Duodenal mucosa (tissue), 2 donors: ENCODE measurements around the gene TPR.

ENCODE experiments used
- H3K27ac ChIP-seq: one replicate; pipeline ENCODE4 v1.7.0; 2013; ENCODE audit warnings: low read depth, low read length
- H3K27me3 ChIP-seq, 2 donors: one replicate each; pipeline ENCODE4 v1.7.0; 2013; ENCODE audit warnings: low read length in 2 of 2, control low read depth in 1 of 2; ENCODE audit not compliant: insufficient read depth in 2 of 2, control insufficient read depth in 1 of 2
- H3K36me3 ChIP-seq, 2 donors: one replicate each; pipeline ENCODE4 v1.7.0; 2013; ENCODE audit warnings: low read length in 2 of 2, control low read depth in 1 of 2; ENCODE audit not compliant: insufficient read depth in 2 of 2, control insufficient read depth in 1 of 2
- H3K4me1 ChIP-seq, 2 donors: one replicate each; pipeline ENCODE4 v1.7.0; 2013; ENCODE audit warnings: low read length in 2 of 2, control low read depth in 1 of 2; ENCODE audit not compliant: insufficient read depth in 2 of 2, control insufficient read depth in 1 of 2
- H3K4me3 ChIP-seq, 2 donors: one replicate each; pipeline ENCODE4 v1.7.0; 2013; ENCODE audit warnings: low read length in 2 of 2, low read depth in 1 of 2
- H3K9ac ChIP-seq, 2 donors: one replicate each; pipeline ENCODE4 v1.7.0; 2013; ENCODE audit warnings: low read length in 2 of 2, low read depth in 1 of 2
- H3K9me3 ChIP-seq, 2 donors: one replicate each; pipeline ENCODE4 v1.7.0; 2013; ENCODE audit warnings: low read length in 2 of 2, control low read depth in 1 of 2; ENCODE audit not compliant: control insufficient read depth in 1 of 2

Gene TPR

GRCh38 chr1:186330758-186331157, 44.3 kb downstream of the TPR start:
- H3K9ac ChIP-seq: no peak overlapping the region
- H3K36me3 ChIP-seq: peaks cover 47 to 77% of the 10 kb centered on the region in 2 donors
- no peaks in the 10 kb centered on the region for H3K27me3 ChIP-seq
- H3K4me1 ChIP-seq: no peaks in the 10 kb centered on the region
- no peak overlapping the region for H3K4me3 ChIP-seq
- no peaks in the 10 kb centered on the region for H3K9me3 ChIP-seq
- H3K27ac ChIP-seq: no peak overlapping the region

- H3K9ac ChIP-seq: no peak overlapping the region
- no peaks in the 10 kb centered on the region for H3K9me3 ChIP-seq
- H3K4me3 ChIP-seq: no peak overlapping the region
- H3K4me1 ChIP-seq: no peaks in the 10 kb centered on the region
- H3K27ac ChIP-seq: no peak overlapping the region
- no peaks in the 10 kb centered on the region for H3K27me3 ChIP-seq
- H3K36me3 ChIP-seq: peaks cover 43 to 72% of the 10 kb centered on the region in 2 donors
Observed at GRCh38 chr1:186327331-186327730, 47.7 kb downstream of the TPR start.

DNA sequence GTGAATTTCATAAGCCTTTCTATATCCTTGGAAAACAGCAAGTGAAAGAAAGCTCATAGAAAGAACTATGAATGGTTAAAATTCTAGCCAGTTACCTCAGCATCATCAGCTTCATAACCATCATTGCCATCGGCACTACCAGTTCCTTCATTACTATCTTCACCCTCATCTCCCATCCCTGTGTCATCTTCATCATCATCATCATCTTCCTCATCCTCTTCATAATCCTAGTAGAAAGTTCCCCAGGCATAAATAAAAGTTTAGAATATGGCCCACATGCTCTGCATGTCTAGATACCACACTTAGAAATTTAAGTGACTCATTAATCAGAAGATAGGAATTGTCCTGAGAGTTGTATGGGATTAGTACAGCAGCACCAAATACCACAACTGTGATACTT, 49.0 kb downstream of the TPR start:
- no peaks in the 10 kb centered on the region for H3K9me3 ChIP-seq
- H3K4me3 ChIP-seq: no peak overlapping the region
- no peak overlapping the region for H3K9ac ChIP-seq
- H3K27me3 ChIP-seq: no peaks in the 10 kb centered on the region
- H3K36me3 ChIP-seq: peaks cover 47 to 76% of the 10 kb centered on the region in 2 donors
- H3K4me1 ChIP-seq: no peaks in the 10 kb centered on the region
- no peak overlapping the region for H3K27ac ChIP-seq

DNA sequence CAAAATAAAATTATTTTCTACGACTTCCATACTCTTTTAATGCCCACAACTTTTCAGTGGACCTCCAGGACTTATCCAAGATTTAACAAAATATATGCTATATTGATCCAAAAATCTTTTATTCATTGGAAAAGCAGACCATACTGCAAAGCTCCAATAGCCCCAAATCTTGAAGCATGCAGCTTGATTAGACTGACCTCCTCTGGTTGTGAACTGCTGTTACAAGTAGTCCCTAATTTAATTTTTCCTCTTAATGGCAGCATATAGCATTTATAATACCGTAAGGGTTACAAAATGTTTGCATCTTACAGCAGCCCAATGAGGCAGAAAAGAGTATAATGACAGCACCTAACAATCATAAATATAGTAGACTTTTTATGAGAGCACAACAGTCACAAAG, 49.8 kb downstream of the TPR start:
- no peak overlapping the region for H3K4me3 ChIP-seq
- no peaks in the 10 kb centered on the region for H3K9me3 ChIP-seq
- no peak overlapping the region for H3K9ac ChIP-seq
- no peaks in the 10 kb centered on the region for H3K4me1 ChIP-seq
- no peaks in the 10 kb centered on the region for H3K27me3 ChIP-seq
- H3K27ac ChIP-seq: no peak overlapping the region
- peaks cover 45 to 74% of the 10 kb centered on the region in 2 donors for H3K36me3 ChIP-seq

DNA sequence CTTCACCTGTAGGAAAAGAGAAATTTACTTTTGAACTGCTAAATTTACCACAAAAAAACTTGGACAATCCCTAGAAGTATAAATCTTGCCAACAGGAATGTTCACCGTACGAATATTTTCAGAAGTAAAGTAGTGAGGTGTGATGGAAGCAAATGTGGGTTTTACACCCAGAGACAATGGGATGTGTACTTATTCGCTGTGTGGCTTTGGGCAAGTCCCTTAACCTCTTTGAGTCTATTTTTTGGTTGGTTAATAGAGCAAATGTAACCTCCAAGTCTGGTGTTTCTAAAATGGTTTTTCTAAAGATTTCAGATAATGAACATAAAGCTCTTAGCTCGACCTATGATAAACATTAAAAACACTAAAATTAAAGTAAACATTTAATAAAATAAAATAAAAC, 51.2 kb downstream of the TPR start:
- Histone ChIP-seq H3K36me3 (peaks cover 49 to 78% of the 10 kb centered on the region in 2 donors), H3K27ac (no peak overlapping the region), H3K9me3 (no peaks in the 10 kb centered on the region), H3K4me1 (no peaks in the 10 kb centered on the region), H3K4me3 (no peak overlapping the region), H3K9ac (no peak overlapping the region), H3K27me3 (no peaks in the 10 kb centered on the region)

- H3K9me3 ChIP-seq: no peaks in the 10 kb centered on the region
- H3K36me3 ChIP-seq: peaks cover 41 to 68% of the 10 kb centered on the region in 2 donors
- no peak overlapping the region for H3K9ac ChIP-seq
Observed at GRCh38 chr1:186315570-186315969, 59.5 kb downstream of the TPR start.

DNA sequence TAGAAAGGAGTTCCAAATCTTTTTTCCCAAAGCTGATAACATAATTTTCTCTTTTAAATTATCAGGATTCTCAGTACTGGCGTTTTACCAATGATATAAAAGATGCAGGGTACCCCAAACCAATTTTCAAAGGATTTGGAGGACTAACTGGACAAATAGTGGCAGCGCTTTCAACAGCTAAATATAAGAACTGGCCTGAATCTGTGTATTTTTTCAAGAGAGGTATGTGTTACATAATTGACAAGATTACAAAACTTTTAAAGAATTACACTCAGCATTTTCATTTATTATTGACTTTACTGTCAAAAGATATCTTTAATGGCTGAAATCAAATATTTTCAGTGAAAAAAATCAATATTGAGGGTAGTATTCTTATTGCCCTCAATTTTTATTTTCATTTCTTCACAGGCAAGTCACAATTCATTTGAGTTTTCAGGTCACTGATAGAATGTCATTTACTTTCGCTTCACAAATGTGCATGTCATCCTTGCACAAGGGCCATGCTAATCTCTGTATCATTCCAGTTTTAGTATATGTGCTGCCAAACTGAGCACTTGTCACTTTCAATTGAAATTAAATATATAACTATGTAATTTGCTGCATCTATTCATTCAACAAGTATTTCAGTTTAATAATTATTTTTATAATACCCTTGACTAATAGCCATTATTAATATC, 63.5 kb downstream of the TPR start:
- Histone ChIP-seq H3K9ac (no peak overlapping the region), H3K27me3 (no peaks in the 10 kb centered on the region), H3K4me3 (no peak overlapping the region), H3K27ac (no peak overlapping the region), H3K4me1 (no peaks in the 10 kb centered on the region), H3K36me3 (peaks cover 23 to 37% of the 10 kb centered on the region in 2 donors), H3K9me3 (no peaks in the 10 kb centered on the region)

More at GRCh38 chr1:186315570-186315969, 59.5 kb downstream of the TPR start:
- Histone ChIP-seq H3K4me3 (no peak overlapping the region), H3K27me3 (no peaks in the 10 kb centered on the region), H3K27ac (no peak overlapping the region), H3K4me1 (no peaks in the 10 kb centered on the region)

DNA sequence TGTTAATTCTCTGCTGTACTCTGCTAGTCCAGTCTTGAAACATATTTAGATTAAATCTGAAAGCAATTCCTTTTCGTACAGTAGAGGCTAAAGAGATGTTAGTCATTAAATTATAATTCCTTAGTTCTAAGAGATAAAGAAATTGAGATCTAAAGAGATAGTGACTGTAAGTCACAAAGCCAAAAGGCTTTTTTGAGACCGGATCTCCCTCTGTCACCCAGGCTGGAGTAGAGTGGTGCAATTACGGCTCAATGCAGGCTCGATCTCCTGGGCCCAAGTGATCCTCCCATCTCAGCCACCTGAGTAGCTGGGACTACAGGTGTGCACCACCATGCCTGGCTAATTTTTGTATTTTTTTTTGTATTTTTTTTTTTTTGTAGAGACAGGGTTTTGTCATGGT, 64.7 kb downstream of the TPR start:
- no peaks in the 10 kb centered on the region for H3K4me1 ChIP-seq
- H3K27ac ChIP-seq: no peak overlapping the region
- peaks cover 14 to 26% of the 10 kb centered on the region in 2 donors for H3K36me3 ChIP-seq
- no peaks in the 10 kb centered on the region for H3K27me3 ChIP-seq
- no peak overlapping the region for H3K9ac ChIP-seq
- no peaks in the 10 kb centered on the region for H3K9me3 ChIP-seq
- no peak overlapping the region for H3K4me3 ChIP-seq

DNA sequence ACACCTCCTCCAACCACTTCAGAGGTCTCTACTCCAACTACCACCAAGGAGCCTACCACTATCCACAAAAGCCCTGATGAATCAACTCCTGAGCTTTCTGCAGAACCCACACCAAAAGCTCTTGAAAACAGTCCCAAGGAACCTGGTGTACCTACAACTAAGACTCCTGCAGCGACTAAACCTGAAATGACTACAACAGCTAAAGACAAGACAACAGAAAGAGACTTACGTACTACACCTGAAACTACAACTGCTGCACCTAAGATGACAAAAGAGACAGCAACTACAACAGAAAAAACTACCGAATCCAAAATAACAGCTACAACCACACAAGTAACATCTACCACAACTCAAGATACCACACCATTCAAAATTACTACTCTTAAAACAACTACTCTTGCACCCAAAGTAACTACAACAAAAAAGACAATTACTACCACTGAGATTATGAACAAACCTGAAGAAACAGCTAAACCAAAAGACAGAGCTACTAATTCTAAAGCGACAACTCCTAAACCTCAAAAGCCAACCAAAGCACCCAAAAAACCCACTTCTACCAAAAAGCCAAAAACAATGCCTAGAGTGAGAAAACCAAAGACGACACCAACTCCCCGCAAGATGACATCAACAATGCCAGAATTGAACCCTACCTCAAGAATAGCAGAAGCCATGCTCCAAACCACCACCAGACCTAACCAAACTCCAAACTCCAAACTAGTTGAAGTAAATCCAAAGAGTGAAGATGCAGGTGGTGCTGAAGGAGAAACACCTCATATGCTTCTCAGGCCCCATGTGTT, 66.6 kb downstream of the TPR start:
- no peaks in the 10 kb centered on the region for H3K9me3 ChIP-seq

DNA sequence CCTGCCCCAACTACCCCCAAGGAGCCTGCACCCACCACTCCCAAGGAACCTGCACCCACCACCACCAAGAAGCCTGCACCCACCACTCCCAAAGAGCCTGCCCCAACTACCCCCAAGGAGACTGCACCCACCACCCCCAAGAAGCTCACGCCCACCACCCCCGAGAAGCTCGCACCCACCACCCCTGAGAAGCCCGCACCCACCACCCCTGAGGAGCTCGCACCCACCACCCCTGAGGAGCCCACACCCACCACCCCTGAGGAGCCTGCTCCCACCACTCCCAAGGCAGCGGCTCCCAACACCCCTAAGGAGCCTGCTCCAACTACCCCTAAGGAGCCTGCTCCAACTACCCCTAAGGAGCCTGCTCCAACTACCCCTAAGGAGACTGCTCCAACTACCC, 67.6 kb downstream of the TPR start:
- no peaks in the 10 kb centered on the region for H3K4me1 ChIP-seq
- peaks cover 1 to 8% of the 10 kb centered on the region in 2 donors for H3K36me3 ChIP-seq
- no peak overlapping the region for H3K9ac ChIP-seq
- H3K27ac ChIP-seq: no peak overlapping the region
- H3K27me3 ChIP-seq: no peaks in the 10 kb centered on the region
- H3K4me3 ChIP-seq: no peak overlapping the region
- H3K9me3 ChIP-seq: no peaks in the 10 kb centered on the region

More for the DNA sequence above, 66.6 kb downstream of the TPR start:
- no peak overlapping the region for H3K27ac ChIP-seq
- H3K27me3 ChIP-seq: no peaks in the 10 kb centered on the region
- H3K4me3 ChIP-seq: no peak overlapping the region
- H3K36me3 ChIP-seq: peaks cover 11 to 13% of the 10 kb centered on the region in 2 donors
- H3K9ac ChIP-seq: no peak overlapping the region
- H3K4me1 ChIP-seq: no peaks in the 10 kb centered on the region
